Thyroid gland (tissue), 4 donors: ENCODE measurements around the gene COL13A1. TPM values are rescaled to one million over a fixed set of nuclear protein-coding genes. Genes with fewer than 3 reads are reported as not detected.

ENCODE experiments used
- DNase-seq, 2 donors: peaks; one replicate each; pipeline ENCODE4 v3.0.0-alpha.2; 2019
- H3K27ac ChIP-seq, 3 donors: fragments of 200-600 bp; sonication (generic); 1 replicate in 2 of 3; 2 replicates in 1 of 3; pipeline ENCODE4 v1.5.1; 2016 to 2019; ENCODE audit warnings: mild to moderate bottlenecking in 1 of 3, moderate library complexity in 1 of 3
- H3K27me3 ChIP-seq: fragments of 200-600 bp; sonication (generic); one replicate; pipeline ENCODE4 v1.5.1; 2019
- H3K36me3 ChIP-seq, 2 donors: fragments of 200-600 bp; sonication (generic); one replicate each; pipeline ENCODE4 v1.5.1; 2016 to 2019
- H3K4me1 ChIP-seq, 2 donors: fragments of 200-600 bp; sonication (generic); one replicate each; pipeline ENCODE4 v1.5.1; 2017 to 2019
- H3K4me3 ChIP-seq, 3 donors: fragments of 200-600 bp; sonication (generic); replicated peaks in 1 of 3; 1 replicate in 2 of 3; 2 replicates in 1 of 3; pipeline ENCODE4 v1.5.1; 2016; ENCODE audit warnings: mild to moderate bottlenecking in 1 of 3
- H3K9me3 ChIP-seq: fragments of 200-600 bp; sonication (generic); one replicate; pipeline ENCODE4 v1.5.1; 2017
- CTCF ChIP-seq, 6 experiments: fragments of 200-600 bp in 3 of 6; fragments of 450-650 bp in 3 of 6; sonication (generic) in 3 of 6; IDR thresholded peaks; one replicate each; pipeline ENCODE4 v1.5.1; 2016 to 2019; ENCODE audit warnings: antibody characterized with exemption in 6 of 6, mild to moderate bottlenecking in 2 of 6, inconsistent platforms in 1 of 6, moderate library complexity in 1 of 6
- POLR2A ChIP-seq, 2 donors: fragments of 450-650 bp; IDR thresholded peaks; one replicate each; pipeline ENCODE4 v1.6.1; 2017; ENCODE audit warnings: antibody characterized with exemption in 2 of 2, mild to moderate bottlenecking in 2 of 2, moderate library complexity in 1 of 2
- WGBS, 2 donors: methylation state at CpG; one replicate each; pipeline ENCODE4 v1.1.5; 2017; 5-methylcytosine and 5-hydroxymethylcytosine counted together
- intact Hi-C: fragments of 100-400 bp; cut with DNase I; formaldehyde crosslinking; loops from one replicate; pipeline ENCODE4 v1.15.1; 2023
- total RNA-seq, 4 donors: library from RNA; depleted of rRNA; stranded (reverse); fragments of >200 nt; gene quantifications; one replicate each; pipeline ENCODE4 v1.2.3, GENCODE V29; 2016

Gene COL13A1
- total RNA-seq, 4 donors from 2014 or later: 0.22 to 2.4 (median 0.41) TPM

DNA sequence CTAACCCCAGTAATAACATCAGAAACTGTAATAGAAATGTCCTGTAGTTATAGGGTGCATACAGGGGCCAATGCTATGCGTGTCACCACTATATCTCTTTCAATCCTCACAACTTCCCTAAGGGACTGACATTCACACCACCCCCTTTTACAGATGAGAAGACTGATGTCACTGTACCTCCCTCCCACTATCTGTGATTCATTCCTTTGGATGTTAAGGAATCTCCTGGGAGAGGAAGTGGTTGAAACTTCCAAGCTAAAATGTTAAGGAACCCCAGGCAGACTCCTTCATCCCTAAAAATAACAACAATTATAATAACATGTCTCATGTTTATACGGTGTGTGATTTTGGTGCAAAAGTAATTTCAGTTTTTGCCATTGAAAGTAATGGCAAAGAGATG, 5.4 kb downstream of the COL13A1 start:
- H3K4me3 ChIP-seq: no peak overlapping the region
- no peak for DNase-seq
- no peak overlapping the region for H3K27ac ChIP-seq
- 64 to 77% methylated on average over 2 of the region's 2 CpGs for WGBS, 2 donors
- no peaks in the 10 kb centered on the region for H3K27me3 ChIP-seq
- intact Hi-C loops: no loop called here
- no peaks in the 10 kb centered on the region for H3K36me3 ChIP-seq
- H3K9me3 ChIP-seq: no peaks in the 10 kb centered on the region
- TF ChIP-seq CTCF (IDR thresholded peaks at IDR 0.05) (no peak), POLR2A (IDR thresholded peaks at IDR 0.05) (no peak)
- peaks cover 9 to 20% of the 10 kb centered on the region in 2 donors for H3K4me1 ChIP-seq

DNA sequence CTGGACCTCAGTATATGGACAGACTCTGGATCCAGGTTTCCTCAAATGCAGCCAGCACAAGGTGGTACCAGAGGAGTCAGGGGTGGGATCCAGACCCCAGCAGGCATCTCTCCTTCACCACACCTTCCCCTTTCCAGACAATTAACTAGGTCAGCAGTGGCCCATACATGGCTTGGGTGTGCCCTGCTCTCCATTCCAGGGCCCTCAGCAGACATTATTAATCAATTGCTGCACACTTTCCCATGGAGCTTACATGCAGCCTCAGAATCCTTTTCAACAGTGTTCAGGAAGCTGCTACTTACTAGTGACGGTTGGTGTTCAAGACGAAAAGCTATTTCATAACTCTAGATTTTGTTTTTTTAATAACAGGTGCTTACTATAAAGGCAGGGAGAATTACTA, 6.0 kb downstream of the COL13A1 start:
- DNase-seq: no peak
- no peak overlapping the region for H3K27ac ChIP-seq
- H3K4me3 ChIP-seq: no peak overlapping the region
- no peaks in the 10 kb centered on the region for H3K9me3 ChIP-seq
- TF ChIP-seq CTCF (IDR thresholded peaks at IDR 0.05): no peak
- no peak for TF ChIP-seq POLR2A (IDR thresholded peaks at IDR 0.05)
- peaks cover 4 to 14% of the 10 kb centered on the region in 2 donors for H3K4me1 ChIP-seq
- H3K27me3 ChIP-seq: no peaks in the 10 kb centered on the region
- 44 to 65% methylated on average over 2 of the region's 2 CpGs for WGBS, 2 donors
- intact Hi-C loops: no loop called here
- H3K36me3 ChIP-seq: no peaks in the 10 kb centered on the region

DNA sequence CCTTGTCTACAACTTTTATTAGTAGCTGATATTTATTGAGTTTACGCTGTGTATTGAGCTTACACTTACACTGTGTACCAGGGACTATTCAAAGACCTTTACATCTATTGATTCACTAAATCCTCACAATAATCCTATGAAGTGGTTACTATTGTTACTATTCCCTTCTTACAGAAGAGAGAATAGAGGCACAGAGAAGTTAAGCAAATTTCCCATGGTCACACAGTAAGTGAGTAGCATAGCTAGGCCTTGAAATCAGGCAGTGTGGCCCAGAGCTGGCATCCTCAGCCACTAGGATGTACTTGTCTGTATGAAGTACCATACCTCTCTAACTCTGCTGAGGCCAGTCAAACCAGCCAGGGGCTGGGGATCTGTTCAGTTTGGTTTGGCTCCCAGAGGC, 7.6 kb downstream of the COL13A1 start:
- intact Hi-C loops: no loop called here
- no peak overlapping the region for H3K27ac ChIP-seq

DNA sequence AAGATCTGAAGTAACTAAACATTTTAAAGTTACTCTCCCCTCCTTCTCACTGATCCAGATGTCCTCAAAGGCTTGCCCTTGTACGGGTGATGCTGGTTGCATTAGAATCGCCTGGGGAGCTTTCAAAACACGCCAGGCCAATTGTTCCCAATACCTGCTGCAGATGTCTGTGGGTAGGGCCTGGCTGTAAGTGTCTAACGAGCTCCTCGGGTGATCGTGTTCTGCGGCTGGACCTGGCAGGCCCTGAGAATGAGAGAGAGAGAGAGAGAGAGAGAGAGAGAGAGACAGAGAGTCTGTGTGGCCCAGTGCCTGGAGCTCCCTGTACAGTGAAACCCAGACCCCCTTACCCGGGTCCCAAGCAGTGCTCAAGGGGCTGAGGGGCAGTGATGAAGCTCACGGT, 8.4 kb downstream of the COL13A1 start:
- Histone ChIP-seq H3K27me3 (no peaks in the 10 kb centered on the region), H3K9me3 (no peaks in the 10 kb centered on the region), H3K36me3 (no peaks in the 10 kb centered on the region), H3K4me3 (no peak overlapping the region), H3K27ac (no peak overlapping the region), H3K4me1 (peaks cover 0 to 7% of the 10 kb centered on the region in 2 donors)
- TF ChIP-seq POLR2A (IDR thresholded peaks at IDR 0.05): no peak
- no peak for TF ChIP-seq CTCF (IDR thresholded peaks at IDR 0.05)
- peak in 1 of 2 donors; percentile 8 for DNase-seq
- intact Hi-C loops: no loop called here
- WGBS, 2 donors: 57% methylated on average over 9 of the region's 9 CpGs

More for the DNA sequence above, 7.6 kb downstream of the COL13A1 start:
- peaks cover 0 to 7% of the 10 kb centered on the region in 2 donors for H3K4me1 ChIP-seq
- TF ChIP-seq POLR2A (IDR thresholded peaks at IDR 0.05): no peak
- TF ChIP-seq CTCF (IDR thresholded peaks at IDR 0.05): no peak
- H3K4me3 ChIP-seq: no peak overlapping the region
- H3K9me3 ChIP-seq: no peaks in the 10 kb centered on the region
- WGBS, 2 donors: 90 to 97% methylated on average over 1 of the region's 1 CpG
- no peaks in the 10 kb centered on the region for H3K27me3 ChIP-seq
- H3K36me3 ChIP-seq: no peaks in the 10 kb centered on the region
- DNase-seq: no peak

- TF ChIP-seq POLR2A (IDR thresholded peaks at IDR 0.05) (no peak), CTCF (IDR thresholded peaks at IDR 0.05) (no peak)
- Histone ChIP-seq H3K27me3 (no peaks in the 10 kb centered on the region), H3K4me3 (no peak overlapping the region), H3K36me3 (no peaks in the 10 kb centered on the region), H3K4me1 (peaks cover 0 to 7% of the 10 kb centered on the region in 2 donors), H3K9me3 (no peaks in the 10 kb centered on the region), H3K27ac (no peak overlapping the region)
- no peak for DNase-seq
- intact Hi-C loops: no loop called here
- 90 to 94% methylated on average over 9 to 12 of the region's 12 CpGs for WGBS, 2 donors
Observed at GRCh38 chr10:69810675-69811397, 9.1 kb downstream of the COL13A1 start.
